ENCODE results near the gene EIF3A.
"Not testable (repeated sequence)": the region's sequence is repeated elsewhere in the genome, so short reads cannot be mapped to it uniquely, and the experiment has no call there.

The EIF3A gene

DNA sequence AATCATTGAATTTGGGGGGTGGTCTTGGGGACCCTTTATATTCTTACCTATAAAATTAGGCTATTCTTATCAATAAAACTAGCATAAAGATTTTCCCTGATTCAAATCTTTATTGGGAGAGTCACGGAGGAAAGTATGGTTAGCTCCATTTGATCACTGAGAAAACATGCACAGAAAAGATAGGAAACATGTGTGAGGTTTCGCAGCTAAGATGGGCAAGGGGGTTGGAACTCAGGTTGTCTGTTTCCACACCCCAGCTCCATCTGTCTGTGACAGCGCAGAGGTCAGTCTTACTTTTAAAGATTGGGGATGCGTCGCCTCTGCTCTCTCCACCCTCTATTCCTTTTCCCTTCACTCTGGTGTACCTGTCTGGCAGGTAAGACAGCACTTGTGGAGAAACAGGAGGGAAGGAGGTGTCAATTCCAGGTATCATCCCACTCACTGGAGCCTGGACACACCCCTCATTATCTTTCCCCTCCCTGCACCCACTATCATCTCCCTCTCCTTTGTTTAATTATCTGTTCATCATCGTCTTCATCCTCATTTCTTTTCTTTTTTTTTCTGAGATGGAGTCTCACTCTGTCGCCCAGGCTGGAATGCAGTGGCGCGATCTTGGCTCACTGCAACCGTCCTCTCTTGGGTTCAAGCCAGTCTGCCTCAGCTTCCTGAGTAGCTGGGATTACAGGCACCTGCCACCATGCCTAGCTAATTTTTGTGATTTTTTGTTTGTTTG, 20.9 kb upstream of the EIF3A start:
- peak; percentile 52 for DNase-seq

DNA sequence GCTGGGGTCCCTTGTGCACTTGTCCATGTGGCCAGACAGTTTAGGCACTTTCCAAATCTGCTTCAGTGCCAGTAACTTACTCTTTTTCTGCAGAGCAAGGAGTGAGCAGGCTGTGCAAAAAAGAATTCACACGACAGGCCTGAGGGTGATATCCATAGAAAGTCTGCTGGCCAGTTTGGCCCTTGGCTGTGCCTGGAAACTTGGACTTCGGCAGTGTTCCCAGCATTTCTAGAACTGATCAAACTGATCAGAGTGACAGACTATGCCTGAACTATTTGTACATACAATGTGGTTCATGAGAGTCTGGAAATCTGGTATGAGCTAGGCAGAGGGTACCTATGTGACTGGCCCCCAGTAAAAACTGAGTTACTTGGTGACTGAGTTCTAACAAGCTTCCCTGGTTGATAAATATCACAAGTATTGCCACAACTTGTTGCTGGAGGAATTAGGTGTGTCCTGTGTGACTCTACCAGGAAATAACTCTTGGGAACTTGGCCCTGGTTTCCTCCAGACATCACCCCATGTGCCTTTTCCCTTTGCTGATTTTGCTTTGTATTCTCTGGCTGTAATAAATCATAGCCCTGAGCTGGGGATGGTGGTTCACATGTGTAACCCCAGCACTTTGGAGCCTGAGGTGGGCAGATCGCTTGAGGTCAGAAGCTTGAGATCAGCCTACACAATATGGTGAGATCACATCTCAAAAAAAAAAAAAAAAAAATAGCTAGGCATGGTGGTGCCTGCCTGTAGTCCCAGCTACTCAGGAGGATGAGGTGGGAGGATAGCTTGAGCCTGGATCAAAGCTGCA, 20.0 kb upstream of the EIF3A start:
- peak; percentile 2 for DNase-seq

DNA sequence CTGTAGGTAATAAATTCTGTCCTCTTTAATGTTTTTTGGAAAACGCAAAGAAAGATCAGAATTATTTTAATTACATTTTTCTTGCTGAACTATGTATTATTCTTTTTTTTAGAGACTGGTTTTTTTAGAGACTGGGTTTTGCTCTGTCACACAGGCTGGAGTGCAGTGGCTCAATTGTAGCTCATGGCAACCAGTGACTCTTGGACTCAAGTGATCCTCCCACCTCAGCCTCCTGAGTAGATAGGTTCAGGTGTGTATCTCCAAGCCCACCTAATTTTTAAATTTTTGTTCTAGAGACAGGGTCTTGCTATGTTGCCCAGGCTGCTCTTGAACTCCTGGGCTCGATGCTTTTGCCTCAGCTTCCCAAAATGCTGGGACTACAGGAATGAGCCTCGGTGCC, 18.0 kb upstream of the EIF3A start:
- DNase-seq, result no peak

DNA sequence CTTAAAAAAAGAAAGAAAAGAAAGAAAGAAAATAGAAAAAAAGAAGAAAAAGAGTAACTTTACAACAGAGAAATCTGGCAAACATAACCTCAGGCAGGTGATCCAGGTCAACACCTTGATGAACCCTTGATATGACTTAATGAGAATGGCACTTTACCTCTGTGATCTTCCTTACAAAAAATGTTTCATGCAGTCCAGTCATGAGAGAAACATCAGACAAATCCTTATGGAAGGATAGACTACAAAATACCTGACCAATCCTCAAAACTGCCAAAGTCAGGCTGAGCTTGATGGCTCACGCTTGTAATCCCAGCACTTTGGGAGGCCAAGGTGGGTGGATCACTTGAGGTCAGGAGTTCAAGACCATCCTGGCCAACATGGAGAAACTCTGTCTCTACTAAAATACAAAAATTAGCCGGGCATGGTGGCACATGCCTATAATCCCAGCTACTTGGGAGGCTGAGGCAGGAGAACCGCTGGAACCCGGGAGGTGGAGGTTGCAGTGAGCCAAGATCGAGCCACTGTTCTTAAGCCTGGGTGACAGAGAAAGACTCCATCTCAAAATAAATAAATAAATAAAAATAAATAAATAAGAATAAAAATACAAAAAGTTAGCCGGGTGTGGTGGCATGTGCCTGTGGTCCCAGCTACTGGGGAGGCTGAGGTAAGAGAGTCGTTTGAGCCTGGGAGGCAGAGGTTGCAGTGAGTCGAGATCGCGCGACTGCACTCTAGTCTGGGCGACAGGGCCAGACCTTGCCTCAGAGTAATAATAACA, 16.2 kb upstream of the EIF3A start:
- not testable (repeated sequence) for DNase-seq

DNA sequence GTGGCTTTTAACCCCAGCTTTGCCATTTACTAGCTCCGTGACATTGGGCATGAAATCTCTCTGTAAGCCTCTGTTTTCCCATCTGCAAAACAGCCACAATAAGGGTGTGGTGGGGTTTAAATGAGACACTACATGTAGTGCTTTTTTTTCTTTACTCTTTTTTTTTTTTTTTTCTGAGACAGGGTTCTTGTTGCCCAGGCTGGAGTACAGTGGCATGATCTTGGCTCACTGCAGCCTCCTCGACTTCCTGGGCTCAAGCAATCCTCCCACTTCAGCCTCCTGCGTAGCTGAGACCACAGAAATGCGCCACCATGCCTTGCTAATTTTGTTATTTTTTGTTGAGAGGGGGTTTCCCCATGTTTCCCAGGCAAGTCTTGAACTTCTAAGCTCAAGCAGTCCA, 15.0 kb upstream of the EIF3A start:
- DNase-seq, result no peak

DNA sequence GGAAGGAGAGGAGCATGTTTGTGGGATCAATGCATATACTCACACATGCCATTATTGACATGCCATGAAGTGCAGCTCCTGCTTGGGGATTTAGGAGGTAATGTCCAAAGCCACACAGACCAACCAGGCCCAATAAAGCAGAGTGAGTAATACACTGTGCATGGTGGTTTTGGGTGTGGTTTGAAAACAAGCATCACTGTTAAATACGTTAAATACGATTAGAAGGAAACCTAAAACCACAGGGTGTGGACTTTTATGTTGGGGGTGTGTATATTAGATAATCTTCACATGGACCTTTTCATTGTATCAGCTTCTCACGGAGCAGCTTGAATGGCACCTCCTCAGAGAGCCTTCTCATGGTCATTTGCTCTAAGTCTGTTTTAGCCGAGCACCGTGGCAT, 10.4 kb upstream of the EIF3A start:
- no peak for DNase-seq

DNA sequence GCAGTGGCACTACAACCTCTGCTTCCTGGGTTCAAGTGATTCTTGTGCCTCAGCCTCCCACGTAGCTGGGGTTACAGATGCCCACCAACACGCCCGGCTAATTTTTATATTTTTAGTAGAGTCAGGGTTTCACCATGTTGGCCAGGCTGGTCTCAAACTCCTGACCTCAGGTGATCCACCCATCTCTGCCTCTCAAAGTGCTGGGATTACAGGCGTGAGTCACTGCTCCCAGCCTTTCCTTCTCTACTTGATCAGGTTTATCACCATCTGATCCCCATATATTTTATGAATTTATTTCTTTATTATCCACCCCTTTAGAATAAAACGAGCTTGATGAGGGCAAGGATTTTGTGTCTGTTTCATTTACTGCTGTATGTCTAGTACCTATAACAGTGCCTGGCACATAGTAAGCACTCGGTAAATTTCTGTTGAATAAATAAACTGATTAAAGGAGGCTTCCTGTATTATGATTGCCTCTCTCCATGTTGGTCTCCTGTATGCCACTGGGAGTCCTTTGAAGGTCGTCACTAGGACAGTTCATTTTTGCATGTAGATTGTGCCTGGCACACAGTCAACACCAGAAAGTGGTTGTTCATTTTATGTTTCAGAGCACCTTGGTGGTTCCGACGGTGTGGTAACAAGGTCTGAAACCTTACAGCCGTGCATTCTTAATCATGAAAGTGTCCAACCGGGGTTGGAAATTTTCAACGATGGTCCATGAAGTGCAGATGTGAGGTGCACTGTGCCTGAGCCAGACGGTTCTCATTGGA, 9.6 kb upstream of the EIF3A start:
- DNase-seq, result no peak

DNA sequence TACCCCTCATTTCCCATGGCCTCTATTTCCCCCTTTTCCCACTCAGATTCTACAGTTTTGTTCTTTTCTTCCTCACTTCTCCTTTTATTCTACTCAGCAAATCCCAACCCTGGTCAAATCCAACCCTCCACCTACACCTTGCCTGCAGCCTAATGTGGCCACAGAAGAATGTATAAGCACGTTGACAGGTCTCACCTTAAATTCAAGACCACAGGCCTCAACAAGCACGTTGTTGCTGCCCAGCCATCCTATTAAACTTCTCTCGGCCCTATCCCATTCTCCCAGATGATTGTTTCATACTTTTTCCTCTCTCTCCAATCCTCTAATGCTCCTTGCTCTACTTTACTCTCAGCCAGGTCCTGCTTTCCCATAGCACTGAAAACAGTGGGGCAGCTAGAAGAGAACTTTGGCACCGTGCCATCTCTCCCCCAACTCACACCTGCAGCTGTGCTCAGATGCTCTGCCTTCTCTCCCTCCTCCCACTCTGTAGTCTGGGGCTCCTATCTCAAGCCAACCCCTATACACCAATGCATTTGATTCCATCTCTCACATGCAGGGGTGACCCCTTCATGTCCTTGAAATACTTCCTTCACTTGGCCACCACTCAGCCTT, 6.8 kb upstream of the EIF3A start:
- peak; percentile 36 for DNase-seq

DNA sequence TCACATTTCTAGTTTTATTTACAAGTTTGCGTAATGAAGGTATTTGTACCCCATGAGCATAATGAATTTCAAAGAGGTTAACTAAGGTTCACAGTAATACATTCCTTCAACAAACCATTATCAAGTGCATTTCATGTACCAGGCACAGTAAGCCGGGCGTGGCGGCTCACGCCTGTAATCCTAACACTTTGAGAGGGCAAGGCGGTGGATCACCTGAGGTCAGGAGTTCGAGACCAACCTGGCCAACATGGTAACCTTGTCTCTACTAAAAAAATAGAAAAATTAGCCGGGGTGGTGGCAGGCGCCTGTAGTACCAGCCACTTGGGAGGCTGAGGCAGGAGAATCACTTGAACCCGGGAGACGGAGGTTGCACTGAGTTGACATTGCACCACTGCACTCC, 4.3 kb upstream of the EIF3A start:
- DNase-seq, result no peak

DNA sequence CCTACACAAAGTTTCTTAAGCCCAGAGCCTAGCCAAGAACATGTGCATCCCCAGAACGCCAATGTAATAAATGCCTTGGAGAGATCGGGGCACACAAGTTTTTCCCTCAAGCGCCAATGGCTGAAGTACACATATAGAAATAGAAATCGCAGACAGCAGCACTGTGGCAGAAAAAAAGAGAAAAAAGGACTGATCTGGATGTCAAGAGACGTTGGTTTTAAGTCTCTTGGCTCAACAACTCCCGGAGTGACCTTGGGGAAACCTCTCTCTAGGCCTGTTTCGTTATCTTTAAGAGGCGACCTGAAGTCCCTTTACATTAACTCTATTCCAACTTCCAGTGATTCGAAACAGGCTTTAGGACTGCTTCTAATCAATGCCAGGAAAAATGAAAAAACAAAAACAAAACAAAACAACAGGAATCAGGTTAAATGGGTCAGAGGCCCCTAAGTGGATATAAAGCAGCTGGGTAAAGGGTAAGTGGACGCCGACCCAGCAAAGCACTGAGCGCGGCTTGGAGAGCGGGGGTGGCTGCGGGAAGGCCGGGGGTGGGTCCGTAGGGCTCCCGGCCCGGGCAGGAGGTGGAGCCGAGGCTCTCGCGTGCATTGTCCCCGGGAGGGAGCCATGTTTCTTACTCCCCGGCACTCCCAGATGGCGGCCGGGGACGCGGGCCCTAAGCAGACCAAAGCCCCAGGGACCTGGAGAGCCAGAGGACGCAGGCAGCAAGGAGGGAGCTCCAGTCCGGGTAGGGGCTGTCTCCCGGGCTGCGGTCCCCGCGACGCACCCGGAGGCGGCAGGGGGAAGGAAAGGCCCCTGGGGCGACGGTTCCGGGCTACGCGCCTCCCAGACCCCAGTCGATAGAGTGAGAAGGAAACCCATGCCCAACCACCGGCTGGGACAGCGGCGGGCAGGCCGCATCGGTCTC, 757 bp downstream of the EIF3A start:
- DNase-seq, result peak; percentile 74

DNA sequence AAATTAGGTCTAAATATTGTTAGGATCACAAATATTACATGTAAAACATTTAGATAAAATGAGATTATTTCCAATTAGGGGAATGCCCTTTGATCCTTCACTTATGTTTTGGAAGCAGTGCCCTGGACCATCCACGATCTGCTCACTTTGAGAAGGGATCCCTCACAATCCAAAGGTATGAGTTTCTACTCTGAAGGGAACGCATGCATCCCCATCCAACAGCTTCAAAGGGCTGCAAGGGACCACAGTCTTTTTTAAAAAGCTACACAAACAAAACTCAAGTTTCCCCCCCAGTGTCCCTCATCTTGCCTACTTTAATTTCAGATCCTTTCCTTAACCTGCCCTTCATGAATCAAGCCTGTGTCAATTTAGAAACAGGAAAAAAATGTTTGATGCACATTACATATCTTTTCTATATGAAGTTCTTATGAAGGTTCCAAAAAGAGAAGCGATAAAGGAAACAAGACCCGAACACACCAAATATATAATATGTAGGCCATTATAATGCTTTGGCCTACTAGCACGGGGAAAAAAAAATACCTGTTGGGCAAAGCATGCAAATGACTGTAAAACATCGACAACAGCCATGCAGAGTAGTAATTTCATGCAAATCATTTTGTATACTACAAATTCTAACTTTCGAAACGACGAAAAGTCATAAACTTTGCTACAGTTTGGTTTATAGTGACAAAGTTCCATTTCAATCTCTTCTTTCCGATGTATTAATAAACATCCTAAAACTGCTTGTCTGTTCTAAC, 2.0 kb downstream of the EIF3A start:
- no peak for DNase-seq

DNA sequence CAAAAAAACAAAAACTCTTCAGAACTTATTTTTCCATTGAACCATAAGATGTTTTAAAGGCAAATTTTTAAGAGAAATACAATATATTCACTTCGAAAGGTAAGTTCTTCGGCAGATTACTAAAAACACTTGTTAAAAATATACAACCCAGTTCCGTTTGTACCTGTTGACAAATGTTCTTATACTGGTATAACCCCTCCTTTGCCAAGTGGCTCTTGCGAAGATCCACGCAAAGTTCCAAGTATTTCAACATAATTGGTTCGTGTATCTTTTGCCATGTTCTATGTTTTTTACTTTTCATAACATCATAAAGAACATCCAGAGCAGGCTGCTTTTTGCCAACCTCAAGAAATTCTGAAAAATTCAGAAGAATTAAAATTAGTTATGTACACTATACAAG, 7.0 kb downstream of the EIF3A start:
- DNase-seq, result no peak

DNA sequence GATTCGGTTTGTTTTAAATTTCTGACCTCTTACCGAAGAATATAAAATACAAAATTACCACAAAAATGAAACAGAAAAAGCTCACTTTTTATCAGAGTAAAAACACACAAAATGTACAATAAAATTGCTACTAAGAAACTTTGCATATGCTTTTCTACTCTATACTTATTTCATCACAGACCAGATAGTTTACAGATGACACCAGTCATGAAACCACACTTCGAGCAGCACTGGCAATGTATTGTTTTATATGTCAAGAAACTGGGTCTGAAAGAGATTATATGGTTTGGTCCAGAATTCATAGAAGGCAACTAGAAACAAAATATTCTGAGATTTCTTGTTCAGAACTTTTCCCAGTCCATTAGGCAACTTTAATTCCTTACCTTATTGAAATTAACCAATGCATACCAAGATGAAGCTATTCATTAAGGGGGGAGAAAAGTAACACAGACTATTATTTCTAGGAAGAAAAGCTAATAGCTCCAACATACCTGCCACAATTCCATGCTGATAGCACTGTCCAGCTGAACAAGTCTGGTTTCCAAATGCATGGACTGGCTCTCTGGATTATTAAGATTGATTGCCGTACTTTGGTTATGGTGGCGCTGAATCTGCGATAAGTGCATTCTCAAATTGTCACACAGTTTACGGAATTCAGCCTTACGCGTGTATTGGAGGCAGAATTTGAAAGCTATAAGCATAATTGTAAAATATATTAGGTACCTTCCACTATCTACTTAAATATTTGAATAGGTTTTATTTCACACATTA, 10.0 kb downstream of the EIF3A start:
- no peak for DNase-seq

DNA sequence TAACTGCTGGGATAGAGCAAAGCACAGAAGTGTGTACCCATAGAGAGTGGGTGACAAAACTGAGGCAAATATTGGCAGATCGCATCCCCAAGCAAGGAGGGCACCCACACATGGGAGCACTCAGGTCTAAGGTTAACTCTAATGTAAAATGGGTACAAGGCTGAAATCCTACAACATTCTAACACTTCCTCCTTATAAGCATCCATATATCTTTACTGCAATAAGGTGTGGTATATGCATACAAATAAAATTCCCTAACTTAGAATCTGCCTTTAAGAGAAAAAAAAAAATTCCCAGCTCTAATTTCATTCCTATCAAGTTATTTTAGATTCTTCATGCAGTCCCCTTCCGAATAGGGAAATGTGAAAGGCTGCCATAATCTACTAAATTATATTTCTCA, 18.7 kb downstream of the EIF3A start:
- no peak for DNase-seq

DNA sequence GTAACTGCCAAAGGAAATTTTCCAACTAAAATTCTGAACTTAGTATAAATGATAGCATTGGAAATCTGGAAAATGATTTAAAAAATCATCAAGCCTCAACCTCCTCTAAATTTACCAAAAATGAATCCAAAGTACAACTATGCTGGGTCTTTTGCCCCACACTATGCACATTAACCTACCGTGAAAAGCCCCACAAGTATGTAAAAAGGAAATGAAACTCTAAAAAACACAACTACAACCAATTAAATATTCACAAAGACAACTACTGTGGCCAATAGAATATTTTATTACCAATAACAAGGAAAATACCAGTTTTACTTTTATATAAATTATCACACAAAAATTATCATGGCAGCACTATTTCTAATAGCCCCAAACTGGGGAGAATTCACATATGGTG, 19.3 kb downstream of the EIF3A start:
- no peak for DNase-seq

DNA sequence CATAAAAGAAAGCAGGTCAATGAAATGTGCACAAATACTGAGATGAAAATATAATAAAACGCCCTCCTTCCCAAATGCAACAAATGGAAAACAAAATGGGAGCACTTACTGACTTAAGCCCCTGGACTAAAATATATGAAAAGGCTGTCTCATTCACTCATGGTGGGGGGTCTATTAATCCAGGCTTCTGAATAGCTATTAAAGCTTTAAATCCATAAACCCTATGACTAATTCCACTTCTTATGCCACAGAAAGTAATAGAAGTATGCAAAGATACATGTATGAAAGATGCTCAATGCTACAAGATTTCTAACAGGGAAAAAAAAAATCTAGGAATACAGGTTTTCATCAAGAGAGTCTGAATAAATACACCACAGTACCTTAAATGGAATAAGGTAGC, 20.5 kb downstream of the EIF3A start:
- no peak for DNase-seq

DNA sequence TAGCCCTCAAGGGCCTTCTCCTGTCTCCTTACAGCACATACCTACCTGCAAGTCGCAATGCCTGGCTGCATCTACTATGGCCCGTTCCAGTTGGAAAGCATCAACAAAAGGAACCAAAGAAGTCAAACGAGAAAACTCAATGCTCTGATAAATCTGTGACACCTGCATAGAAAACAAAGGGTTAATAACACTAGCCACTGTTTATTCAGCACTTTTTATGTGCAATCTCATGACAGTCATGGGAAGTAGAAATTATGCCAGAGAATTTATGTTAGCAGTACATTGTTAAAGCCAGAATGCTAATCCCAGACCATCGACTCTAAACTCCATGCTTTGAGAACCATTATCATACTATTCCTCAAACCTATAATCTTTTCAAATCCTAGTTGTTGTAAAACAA, 21.1 kb downstream of the EIF3A start:
- no peak for DNase-seq

DNA sequence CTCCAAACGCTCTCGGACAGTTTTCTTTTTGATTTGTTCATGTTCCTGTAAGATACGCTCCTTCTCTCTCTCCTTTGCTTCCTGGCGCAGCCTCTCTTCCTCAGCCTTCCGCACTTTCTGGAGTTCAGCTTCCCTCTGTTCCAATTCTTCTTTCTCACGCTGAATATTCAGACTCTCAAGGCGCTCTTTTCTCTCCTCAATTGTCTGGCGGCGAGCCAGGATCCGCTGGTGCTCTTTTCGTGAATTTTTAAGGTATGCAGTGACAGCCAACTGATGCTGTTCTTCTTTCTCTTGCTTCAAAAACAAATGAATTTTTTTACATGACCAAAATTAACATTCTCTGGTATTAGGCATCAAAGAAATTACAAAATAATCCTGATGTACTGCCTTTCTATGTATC, 22.6 kb downstream of the EIF3A start:
- no peak for DNase-seq

DNA sequence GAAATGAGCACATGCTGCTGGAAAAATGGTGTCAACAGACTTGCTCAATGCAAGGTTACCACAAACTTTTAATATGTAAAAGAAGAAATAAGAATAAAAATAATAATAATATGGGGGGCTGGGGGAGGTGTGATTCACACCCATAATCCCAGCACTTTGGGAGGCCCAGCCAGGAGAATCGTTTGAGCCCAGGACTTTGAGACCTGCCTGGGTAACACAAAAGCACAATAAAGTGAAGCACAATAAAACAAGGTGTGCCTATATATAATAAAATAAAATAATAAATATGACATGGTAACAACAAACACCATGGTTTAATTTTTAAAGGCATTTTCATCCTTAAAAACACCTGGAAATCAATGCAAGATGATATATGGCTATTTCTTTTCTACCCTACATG, 25.1 kb downstream of the EIF3A start:
- DNase-seq, result no peak

DNA sequence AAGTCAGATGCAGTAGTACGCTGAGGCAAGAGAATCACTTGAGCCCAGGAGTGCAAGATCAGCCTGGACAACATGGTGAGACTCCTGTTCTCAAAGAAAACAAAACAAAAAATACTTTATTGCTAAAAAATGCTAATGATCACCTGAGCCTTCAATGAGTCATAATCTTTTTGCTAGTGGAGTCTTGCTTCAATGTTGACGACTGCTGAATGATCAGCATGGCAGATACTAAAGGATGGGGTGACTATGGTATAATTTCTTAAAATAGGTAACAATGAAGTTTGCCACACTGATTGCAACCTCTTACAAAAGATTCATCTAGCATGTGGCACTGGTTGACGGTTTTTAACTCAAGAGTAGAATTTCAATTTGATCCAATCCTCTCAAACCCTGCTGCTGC, 28.8 kb downstream of the EIF3A start:
- DNase-seq, result no peak

Data from NCI-H146 (cell line).